Calu3 (cell line): ENCODE results near the gene MTA1. TPM values are rescaled to one million over a fixed set of nuclear protein-coding genes. Genes with fewer than 3 reads are reported as not detected.

ENCODE experiments used
- BruUV-seq: library from RNA; stranded (reverse); fragments of 400-500 nt; replicated peaks from 2 replicates; lab custom pipeline; 2021; lab: Mats Ljungman, UMichigan
- CTCF ChIA-PET: fragments of 300-600 bp; sonication (Branson Sonifier 250); formaldehyde crosslinking; loops from one replicate; lab custom pipeline; 2022; ENCODE audit warnings: antibody characterized with exemption; lab: Charles Lee
- DNase-seq: peaks from one replicate; pipeline ENCODE4 v3.0.0; 2022
- H3K27ac Mint-ChIP-seq: one replicate; pipeline ENCODE4 v1.8.0; 2022; ENCODE audit warnings: mixed read lengths; ENCODE audit not compliant: unreplicated experiment
- H3K27me3 Mint-ChIP-seq: one replicate; pipeline ENCODE4 v1.8.0; 2022; ENCODE audit warnings: mixed read lengths; ENCODE audit not compliant: unreplicated experiment
- H3K36me3 Mint-ChIP-seq: one replicate; pipeline ENCODE4 v1.8.0; 2022; ENCODE audit warnings: mild to moderate bottlenecking, moderate library complexity, mixed read lengths; ENCODE audit not compliant: insufficient read depth, unreplicated experiment
- H3K4me1 Mint-ChIP-seq: one replicate; pipeline ENCODE4 v1.8.0; 2022; ENCODE audit warnings: mild to moderate bottlenecking, low read depth, mixed read lengths; ENCODE audit not compliant: unreplicated experiment
- H3K4me3 Mint-ChIP-seq: one replicate; pipeline ENCODE4 v1.8.0; 2022; ENCODE audit warnings: mild to moderate bottlenecking, low read depth, moderate library complexity, mixed read lengths; ENCODE audit not compliant: unreplicated experiment
- H3K9me3 Mint-ChIP-seq: one replicate; pipeline ENCODE4 v1.8.0; 2022; ENCODE audit warnings: low read depth, mixed read lengths; ENCODE audit not compliant: unreplicated experiment
- CTCF ChIP-seq: fragments of 200-600 bp; IDR thresholded peaks from one replicate; pipeline ENCODE4 v1.8.0; 2022; ENCODE audit warnings: antibody characterized with exemption; ENCODE audit not compliant: unreplicated experiment
- intact Hi-C: fragments of 100-400 bp; cut with micrococcal nuclease; formaldehyde crosslinking; loops from one replicate; pipeline ENCODE4 v1.10.0; 2022; ENCODE audit not compliant: unreplicated experiment
- total RNA-seq: library from RNA; stranded (reverse); gene quantifications from 2 replicates; pipeline ENCODE4 v1.2.3, GENCODE V29; 2022

MTA1 gene
- total RNA-seq, 1 experiment from 2014 or later, result 168 TPM

- TF ChIP-seq CTCF, result no peak
- H3K36me3 Mint-ChIP-seq, result peaks cover 57% of the 10 kb centered on the region
- CTCF ChIA-PET, result no interaction called here
- intact Hi-C loops, result no loop called here
- H3K4me1 Mint-ChIP-seq, result peaks cover 35% of the 10 kb centered on the region
- TSS peak; percentile 16 for BruUV-seq
- DNase-seq, result no peak
- H3K27ac Mint-ChIP-seq, result peak overlapping the region; percentile 73
- peak overlapping the region; percentile 34 for H3K4me3 Mint-ChIP-seq
- no peaks in the 10 kb centered on the region for H3K9me3 Mint-ChIP-seq
- no peaks in the 10 kb centered on the region for H3K27me3 Mint-ChIP-seq
These were observed 60.0 kb downstream of the MTA1 start for GRCh38 chr14:105479431-105480158.

- H3K27ac Mint-ChIP-seq, result peak overlapping the region; percentile 91
- H3K36me3 Mint-ChIP-seq, result peaks cover 60% of the 10 kb centered on the region
- CTCF ChIA-PET, result interaction anchor here (0.6 to 1.8 kb wide), 10 partner anchors 8 to 179 kb away, joined by 3 to 43 read pairs (median 4); partner anchors contain the start of gene TEDC1
- H3K9me3 Mint-ChIP-seq, result no peaks in the 10 kb centered on the region
- intact Hi-C loops, result no loop called here
- no TSS peak for BruUV-seq
- H3K4me1 Mint-ChIP-seq, result peaks cover 38% of the 10 kb centered on the region
- no peaks in the 10 kb centered on the region for H3K27me3 Mint-ChIP-seq
- DNase-seq, result no peak
- no peak for TF ChIP-seq CTCF
- H3K4me3 Mint-ChIP-seq, result peak overlapping the region; percentile 55
These were observed 60.6 kb downstream of the MTA1 start for GRCh38 chr14:105480199-105480746.

GRCh38 chr14:105480807-105481801 is 61.5 kb downstream of the MTA1 start:
- no peaks in the 10 kb centered on the region for H3K9me3 Mint-ChIP-seq
- CTCF ChIA-PET, result interaction anchor here (0.6 to 1.8 kb wide), 10 partner anchors 9 to 180 kb away, joined by 3 to 43 read pairs (median 4); partner anchors contain the start of gene TEDC1
- peaks cover 57% of the 10 kb centered on the region for H3K36me3 Mint-ChIP-seq
- BruUV-seq, result TSS peak; percentile 86
- no peaks in the 10 kb centered on the region for H3K27me3 Mint-ChIP-seq
- H3K4me1 Mint-ChIP-seq, result peaks cover 38% of the 10 kb centered on the region
- peak; percentile 88 for TF ChIP-seq CTCF
- peak overlapping the region; percentile 91 for H3K27ac Mint-ChIP-seq
- peak overlapping the region; percentile 55 for H3K4me3 Mint-ChIP-seq
- DNase-seq, result peak; percentile 95
- intact Hi-C loops, result no loop called here

- peak; percentile 97 for DNase-seq
- Mint-ChIP-seq H3K27me3 (no peaks in the 10 kb centered on the region), H3K4me1 (peaks cover 36% of the 10 kb centered on the region), H3K4me3 (peak overlapping the region; percentile 55), H3K9me3 (no peaks in the 10 kb centered on the region), H3K27ac (peak overlapping the region; percentile 91), H3K36me3 (peaks cover 49% of the 10 kb centered on the region)
- BruUV-seq, result TSS peak; percentile 63
- no peak for TF ChIP-seq CTCF
- intact Hi-C loops, result no loop called here
- CTCF ChIA-PET, result interaction anchor here (1.4 to 1.8 kb wide), 3 partner anchors 8 to 46 kb away, joined by 4 to 43 read pairs (median 6); partner anchors contain the start of gene TEDC1
These were observed 62.3 kb downstream of the MTA1 start for GRCh38 chr14:105481886-105482457.
